Activated T-cell treated with anti-CD3 and anti-CD28 coated beads, Interleukin-2, amount 50 U/mL, for 4 hours (primary cell): Measurements from ENCODE around the gene RPS21. TPM values are rescaled to one million over a fixed set of nuclear protein-coding genes. Genes with fewer than 3 reads are reported as not detected.
"Not testable (repeated sequence)": the region's sequence is repeated elsewhere in the genome, so short reads cannot be mapped to it uniquely, and the experiment has no call there.

Experiments
- ATAC-seq, 2 donors: fragments of 200-7000 bp; cut with Tn5 transposase; one replicate each; pipeline ENCODE4 v1.10.0; 2021
- DNase-seq: peaks from one replicate; pipeline ENCODE4 v3.0.0-alpha.2; 2020
- H3K27me3 Mint-ChIP-seq: one replicate; pipeline ENCODE4 v1.8.0; 2021; ENCODE audit warnings: low read depth, mixed read lengths
- H3K36me3 Mint-ChIP-seq: one replicate; pipeline ENCODE4 v1.8.0; 2022; ENCODE audit warnings: mixed read lengths; ENCODE audit not compliant: insufficient read depth
- H3K4me1 Mint-ChIP-seq: one replicate; pipeline ENCODE4 v1.8.0; 2021; ENCODE audit warnings: low read depth, mixed read lengths
- H3K4me3 Mint-ChIP-seq: one replicate; pipeline ENCODE4 v1.8.0; 2021; ENCODE audit warnings: mild to moderate bottlenecking, moderate library complexity, mixed read lengths
- H3K9me3 Mint-ChIP-seq: one replicate; pipeline ENCODE4 v1.8.0; 2021; ENCODE audit warnings: mixed read lengths
- total RNA-seq, 3 donors: library from RNA; stranded (reverse); gene quantifications; one replicate each; pipeline ENCODE4 v1.2.1, GENCODE V29; 2021

Gene RPS21
- total RNA-seq, 3 donors from 2014 or later, result 2,653 to 2,730 (median 2,725) TPM

GRCh38 chr20:62367136-62367632 lies 19.7 kb upstream of the RPS21 start, which contains the start of gene LAMA5:
LAMA5 (minus strand) TSS chr20:62367312; CDS start chr20:62367245, 67 bp downstream.
- no peaks in the 10 kb centered on the region for H3K36me3 Mint-ChIP-seq
- H3K27me3 Mint-ChIP-seq, result peaks cover 45% of the 10 kb centered on the region
- H3K4me3 Mint-ChIP-seq, result peak within 1 kb of the TSS; percentile 62
- H3K9me3 Mint-ChIP-seq, result no peaks in the 10 kb centered on the region
- DNase-seq (no peak), ATAC-seq (peak; percentile 33 to 44)
- peaks cover 6% of the 10 kb centered on the region for H3K4me1 Mint-ChIP-seq

- ATAC-seq (no peak), DNase-seq (no peak)
- peaks cover 6% of the 10 kb centered on the region for H3K4me1 Mint-ChIP-seq
- H3K9me3 Mint-ChIP-seq, result no peaks in the 10 kb centered on the region
- no peaks in the 10 kb centered on the region for H3K36me3 Mint-ChIP-seq
- peak overlapping the region; percentile 62 for H3K4me3 Mint-ChIP-seq
- peaks cover 42% of the 10 kb centered on the region for H3K27me3 Mint-ChIP-seq
Observed at GRCh38 chr20:62367633-62368391, 19.1 kb upstream of the RPS21 start.

DNA sequence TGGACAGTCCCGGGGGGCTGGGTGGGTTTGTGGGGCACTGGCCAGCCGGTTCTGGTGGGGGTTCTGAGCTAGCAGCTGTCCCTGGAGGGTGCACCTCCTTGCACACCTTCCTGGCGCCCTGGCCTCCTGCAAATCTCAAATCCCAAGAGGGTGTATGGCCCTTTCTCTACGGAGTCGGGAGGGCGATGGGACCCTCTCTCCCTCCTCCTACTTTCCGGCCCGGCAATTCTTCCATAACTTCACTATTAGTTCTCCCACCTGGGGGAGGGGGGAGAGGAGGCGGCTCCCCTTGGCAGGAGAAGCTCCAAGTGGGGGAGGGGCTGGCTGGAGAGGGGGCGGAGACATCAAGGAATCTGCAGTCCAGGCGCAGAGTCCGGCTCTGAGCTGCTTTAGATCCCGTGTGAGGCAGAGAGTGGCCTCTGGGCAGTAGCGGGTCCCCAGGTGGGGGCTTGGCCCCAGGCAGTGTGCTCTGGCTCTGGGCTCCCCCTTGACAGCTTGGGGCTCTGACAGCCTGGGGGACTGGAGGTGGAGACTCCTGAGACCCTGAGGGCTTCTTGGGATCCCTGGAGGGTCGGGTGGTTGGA lies 18.4 kb upstream of the RPS21 start:
- no peak for ATAC-seq
- Mint-ChIP-seq H3K36me3 (no peaks in the 10 kb centered on the region), H3K9me3 (no peaks in the 10 kb centered on the region), H3K4me3 (no peak overlapping the region), H3K27me3 (peaks cover 40% of the 10 kb centered on the region), H3K4me1 (peaks cover 6% of the 10 kb centered on the region)
- DNase-seq, result no peak

- ATAC-seq (no peak), DNase-seq (no peak)
- Mint-ChIP-seq H3K27me3 (peaks cover 33% of the 10 kb centered on the region), H3K36me3 (no peaks in the 10 kb centered on the region), H3K4me1 (peaks cover 6% of the 10 kb centered on the region), H3K4me3 (no peak overlapping the region), H3K9me3 (no peaks in the 10 kb centered on the region)
Observed at GRCh38 chr20:62368976-62369814, 17.7 kb upstream of the RPS21 start.

DNA sequence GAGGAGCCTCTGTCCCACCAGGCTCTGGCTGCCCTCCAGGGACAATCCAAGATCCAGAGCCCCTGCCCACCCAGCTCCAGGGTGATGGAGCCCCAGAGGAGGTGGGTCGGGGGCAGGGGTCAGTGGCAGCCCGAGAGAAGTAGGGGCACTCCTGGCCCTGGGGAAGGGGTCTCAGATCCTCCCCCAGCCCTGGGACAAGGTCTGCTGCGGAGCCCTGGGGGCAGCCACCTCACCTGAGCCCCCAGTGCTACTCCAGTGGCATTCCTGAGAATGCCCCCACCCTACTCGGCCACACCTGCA lies 17.1 kb upstream of the RPS21 start:
- H3K4me1 Mint-ChIP-seq, result peaks cover 6% of the 10 kb centered on the region
- H3K27me3 Mint-ChIP-seq, result peaks cover 30% of the 10 kb centered on the region
- H3K4me3 Mint-ChIP-seq, result no peak overlapping the region
- no peaks in the 10 kb centered on the region for H3K9me3 Mint-ChIP-seq
- no peak for ATAC-seq
- no peaks in the 10 kb centered on the region for H3K36me3 Mint-ChIP-seq
- DNase-seq, result no peak

DNA sequence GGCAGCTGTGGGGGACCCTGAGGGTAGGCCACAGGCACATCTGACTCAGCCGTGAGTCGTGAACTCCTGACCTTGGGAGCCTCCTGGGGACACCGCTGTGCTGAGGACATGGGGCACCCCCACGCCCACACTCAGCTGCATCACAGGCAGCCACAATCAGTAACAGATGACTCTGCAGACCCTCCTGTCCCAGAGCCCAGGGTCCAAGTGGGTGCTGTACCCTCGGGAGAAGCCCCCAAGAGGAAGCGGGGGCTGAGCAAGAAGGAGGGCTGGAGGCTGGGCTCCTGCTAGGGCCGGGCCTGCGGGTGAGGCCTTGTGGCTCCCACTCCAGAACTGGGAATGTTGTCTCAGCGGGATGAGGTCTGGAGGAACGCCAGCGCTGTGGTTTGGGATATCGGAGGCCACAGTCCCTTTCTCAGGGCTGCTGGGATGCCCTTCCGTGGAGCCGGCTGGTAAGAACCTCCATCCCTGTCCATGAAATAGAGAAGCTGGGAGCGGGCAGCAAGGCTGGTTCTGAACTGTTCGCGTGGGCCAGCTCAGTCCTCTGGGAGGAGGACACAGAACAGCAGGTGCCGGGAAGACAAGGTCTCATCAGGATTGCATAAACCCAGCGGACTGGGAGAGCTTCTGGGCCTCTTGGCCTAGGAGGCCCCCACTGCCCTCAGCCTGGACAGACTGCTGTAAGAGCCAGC lies 16.6 kb upstream of the RPS21 start:
- Mint-ChIP-seq H3K27me3 (peaks cover 25% of the 10 kb centered on the region), H3K4me1 (peaks cover 6% of the 10 kb centered on the region), H3K9me3 (no peaks in the 10 kb centered on the region), H3K4me3 (no peak overlapping the region), H3K36me3 (no peaks in the 10 kb centered on the region)
- ATAC-seq (peak; percentile 37 to 50), DNase-seq (no peak)

GRCh38 chr20:62370807-62371587 lies 15.9 kb upstream of the RPS21 start:
- no peak overlapping the region for H3K4me3 Mint-ChIP-seq
- DNase-seq (no peak), ATAC-seq (no peak)
- H3K9me3 Mint-ChIP-seq, result no peaks in the 10 kb centered on the region
- peaks cover 6% of the 10 kb centered on the region for H3K4me1 Mint-ChIP-seq
- H3K27me3 Mint-ChIP-seq, result peaks cover 21% of the 10 kb centered on the region
- no peaks in the 10 kb centered on the region for H3K36me3 Mint-ChIP-seq

GRCh38 chr20:62371588-62372041 lies 15.3 kb upstream of the RPS21 start:
- H3K4me3 Mint-ChIP-seq, result no peak overlapping the region
- H3K4me1 Mint-ChIP-seq, result peaks cover 6% of the 10 kb centered on the region
- no peak for DNase-seq
- peaks cover 21% of the 10 kb centered on the region for H3K27me3 Mint-ChIP-seq
- H3K36me3 Mint-ChIP-seq, result no peaks in the 10 kb centered on the region
- ATAC-seq, result no peak
- no peaks in the 10 kb centered on the region for H3K9me3 Mint-ChIP-seq

DNA sequence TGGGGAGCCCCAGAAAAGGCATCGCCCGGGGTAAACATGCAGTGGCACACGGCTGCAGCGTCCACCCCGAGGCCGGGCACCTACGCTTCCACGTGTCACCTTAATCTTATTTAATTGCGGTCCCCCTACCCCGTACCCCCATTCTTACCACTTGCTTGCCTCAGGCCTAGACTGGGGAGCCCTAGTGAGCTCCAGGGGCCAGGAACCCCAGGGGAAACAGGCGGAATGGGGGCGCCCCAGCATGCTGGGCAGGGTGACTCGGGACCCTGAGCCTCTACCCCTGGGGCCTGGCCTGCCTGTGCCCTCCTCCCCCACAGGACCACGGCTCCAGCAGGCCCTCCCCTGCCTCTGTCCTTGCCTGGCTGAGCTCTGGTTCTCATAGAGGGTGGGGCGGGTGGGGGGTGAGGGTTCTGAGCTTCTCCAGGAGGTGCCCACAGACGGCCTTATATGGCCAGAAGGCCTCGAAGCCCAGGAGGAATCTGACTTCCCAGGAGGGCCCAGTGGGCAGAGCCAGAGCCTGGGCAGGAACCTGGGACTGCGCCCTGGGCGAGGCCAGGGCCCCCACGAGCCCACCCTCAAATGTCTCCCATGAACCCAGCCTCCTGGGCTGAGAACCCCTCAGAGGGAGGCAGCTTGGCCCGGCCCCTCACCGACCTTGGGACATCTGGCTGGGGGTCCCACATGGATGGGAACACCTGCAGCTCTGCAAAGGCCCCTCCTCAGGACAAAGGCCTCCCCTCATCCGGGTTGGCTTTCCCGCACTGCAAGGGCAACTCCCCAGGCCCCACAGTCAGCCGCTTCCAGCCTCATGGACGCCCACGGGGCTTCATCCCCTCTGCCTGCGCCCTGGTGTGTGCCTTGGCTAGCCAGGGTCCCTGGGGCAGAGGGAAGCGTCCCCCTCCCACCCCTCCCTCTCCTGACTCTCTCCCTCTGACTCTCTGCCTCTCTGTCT lies 14.6 kb upstream of the RPS21 start:
- H3K4me1 Mint-ChIP-seq, result peaks cover 6% of the 10 kb centered on the region
- H3K36me3 Mint-ChIP-seq, result no peaks in the 10 kb centered on the region

DNA sequence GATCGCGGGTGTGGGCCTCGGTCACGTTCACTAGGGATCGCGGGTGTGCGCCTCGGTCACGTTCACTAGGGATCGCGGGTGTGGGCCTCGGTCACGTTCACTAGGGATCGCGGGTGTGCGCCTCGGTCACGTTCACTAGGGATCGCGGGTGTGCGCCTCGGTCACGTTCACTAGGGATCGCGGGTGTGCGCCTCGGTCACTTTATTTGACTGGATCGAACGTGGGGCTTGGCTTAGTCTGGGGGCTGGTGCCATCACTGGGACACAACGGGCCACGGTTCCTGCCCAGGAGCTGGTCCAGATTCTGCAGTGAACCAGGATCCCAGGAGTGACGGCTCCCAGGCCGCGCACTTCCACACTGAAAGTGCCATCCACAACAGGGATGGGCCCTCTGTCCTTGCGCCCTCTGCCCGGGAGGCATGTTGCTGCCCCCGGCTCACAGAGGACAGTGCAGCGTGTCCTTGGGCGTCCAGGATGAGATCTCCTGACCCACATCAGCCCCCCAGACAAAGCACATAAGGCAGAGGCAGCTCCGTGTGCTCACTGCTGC lies 13.2 kb upstream of the RPS21 start:
- H3K4me1 Mint-ChIP-seq, ATAC-seq, H3K36me3 Mint-ChIP-seq, H3K4me3 Mint-ChIP-seq, H3K9me3 Mint-ChIP-seq, DNase-seq: not testable (repeated sequence)
- peaks cover 14% of the 10 kb centered on the region for H3K27me3 Mint-ChIP-seq

More for the DNA sequence above, 14.6 kb upstream of the RPS21 start:
- no peak for ATAC-seq
- Mint-ChIP-seq H3K9me3 (no peaks in the 10 kb centered on the region), H3K27me3 (peaks cover 21% of the 10 kb centered on the region), H3K4me3 (no peak overlapping the region)
- DNase-seq, result no peak

DNA sequence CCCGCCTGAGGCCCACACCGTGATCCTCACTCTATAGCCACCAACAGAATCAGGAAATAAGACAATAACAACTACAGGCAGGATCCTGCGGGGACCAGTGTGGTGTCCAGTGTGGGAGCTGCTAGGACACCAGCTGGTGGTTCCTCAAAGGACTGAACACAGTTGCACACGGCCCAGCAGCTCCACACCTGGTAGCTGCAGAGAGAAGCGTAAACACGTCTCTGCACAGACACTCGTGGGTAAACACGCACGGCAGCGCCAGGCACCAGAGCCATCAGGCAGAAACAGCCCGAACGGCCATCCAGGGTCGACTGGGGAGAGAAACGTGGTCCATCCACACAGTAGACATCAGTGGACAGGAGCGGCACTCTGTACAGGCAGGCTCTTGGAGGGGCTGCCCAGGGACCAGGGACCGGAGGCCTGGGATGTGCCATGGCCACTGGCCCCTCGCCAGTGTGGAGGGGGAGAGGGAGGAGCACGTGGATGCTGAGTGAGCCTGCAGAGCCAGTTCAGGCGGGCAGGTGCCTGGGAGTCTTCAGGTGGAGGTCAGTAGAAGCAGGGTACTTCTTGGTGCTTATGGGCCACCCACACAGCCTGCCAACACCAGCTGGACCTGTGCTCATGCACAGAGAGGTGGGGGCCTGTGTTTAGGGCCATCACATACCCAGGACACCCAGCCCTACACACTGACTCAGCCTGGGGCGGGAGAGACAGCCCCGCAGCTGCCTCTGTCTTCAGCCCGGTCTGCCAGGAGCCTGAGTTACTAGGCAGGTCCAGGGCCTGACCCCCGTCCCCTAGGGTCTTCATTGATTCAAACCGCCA lies 12.4 kb upstream of the RPS21 start:
- no peaks in the 10 kb centered on the region for H3K4me1 Mint-ChIP-seq
- no peaks in the 10 kb centered on the region for H3K9me3 Mint-ChIP-seq
- no peaks in the 10 kb centered on the region for H3K36me3 Mint-ChIP-seq
- peaks cover 8% of the 10 kb centered on the region for H3K27me3 Mint-ChIP-seq
- ATAC-seq, result no peak
- H3K4me3 Mint-ChIP-seq, result no peak overlapping the region
- DNase-seq, result no peak
